ENCODE results near the gene CC2D1A. TPM values are rescaled to one million over a fixed set of nuclear protein-coding genes. Genes with fewer than 3 reads are reported as not detected.

CC2D1A gene
- total and polyA plus RNA-seq, 2 experiments from 2014 or later, result 23.1 to 39.7 TPM

GRCh38 chr19:13892870-13893269, 13.1 kb upstream of the CC2D1A start:
- H3K27ac Mint-ChIP-seq, result no peak overlapping the region

More at GRCh38 chr19:13892870-13893269, 13.1 kb upstream of the CC2D1A start:
- Histone ChIP-seq H3K79me2 (replicated peaks; ENCODE audit: insufficient read depth) (no peaks in the 10 kb centered on the region), H4K20me1 (replicated peaks; ENCODE audit: insufficient read depth) (no peaks in the 10 kb centered on the region), H3K4me1 (ENCODE audit: insufficient read depth) (no peaks in the 10 kb centered on the region), H3K9me2 (ENCODE audit: insufficient read depth) (no peaks in the 10 kb centered on the region), H3K27ac (ENCODE audit: low read depth) (no peak overlapping the region), H3F3A (replicated peaks; ENCODE audit: low read depth) (no peaks in the 10 kb centered on the region), H3K27me3 (ENCODE audit: insufficient read depth) (no peaks in the 10 kb centered on the region), H3K4me2 (no peak overlapping the region), H3K36me3 (ENCODE audit: insufficient read depth) (no peaks in the 10 kb centered on the region), H3K4me3 (no peak overlapping the region), H2AFZ (no peak overlapping the region)
- TF ChIP-seq POLR2AphosphoS5 (IDR thresholded peaks at IDR 0.05; ENCODE audit: low read depth) (no peak), CREB1 (CRISPR knock-in tag; IDR thresholded peaks at IDR 0.05; ENCODE audit: low read depth) (no peak), ZNF114 (CRISPR knock-in tag; IDR thresholded peaks at IDR 0.05) (no peak), ETS1 (IDR thresholded peaks at IDR 0.05) (no peak), CTCF (conservative IDR thresholded peaks at IDR 0.05; ENCODE audit: low read depth in 2 of 2) (no peak), NANOG (IDR thresholded peaks at IDR 0.05; ENCODE audit: borderline replicate concordance) (no peak), EZH2 (IDR thresholded peaks at IDR 0.05; ENCODE audit: low read depth, unreplicated experiment) (no peak), ZNF331 (CRISPR knock-in tag; IDR thresholded peaks at IDR 0.05; ENCODE audit: low read depth) (no peak), ZNF462 (CRISPR knock-in tag; IDR thresholded peaks at IDR 0.05) (no peak), JUNB (IDR thresholded peaks at IDR 0.05; ENCODE audit: unreplicated experiment) (no peak), EZH2phosphoT487 (IDR thresholded peaks at IDR 0.05; ENCODE audit: unreplicated experiment) (no peak), STAT1 (IDR thresholded peaks at IDR 0.05; ENCODE audit: unreplicated experiment) (no peak)
- no peaks in the 10 kb centered on the region for H3K9me3 Mint-ChIP-seq
- ATAC-seq (no peak), DNase-seq (ENCODE audit: low spot score) (no peak)
- no peaks in the 10 kb centered on the region for H3K27me3 Mint-ChIP-seq (ENCODE audit: insufficient read depth, low read depth, poor library complexity)
- H3K4me3 Mint-ChIP-seq, result no peak overlapping the region
- H3K36me3 Mint-ChIP-seq (ENCODE audit: low read depth), result no peaks in the 10 kb centered on the region
- H3K4me1 Mint-ChIP-seq, result no peaks in the 10 kb centered on the region
